H9 (cell line): Measurements from ENCODE around the gene CNGA2. TPM values are rescaled to one million over a fixed set of nuclear protein-coding genes. Genes with fewer than 3 reads are reported as not detected.

Experiments
- DNase-seq: peaks from one replicate; pipeline ENCODE4 v3.0.0-alpha.2; 2017
- H2AFZ ChIP-seq: one replicate; pipeline ENCODE4 v1.6.1; 2013; ENCODE audit warnings: mild to moderate bottlenecking, low read length, control low read depth, moderate library complexity
- H2AK5ac ChIP-seq: 2 replicates; pipeline ENCODE4 v1.6.1; 2013; ENCODE audit warnings: low read length, control low read depth, mixed read lengths; ENCODE audit not compliant: insufficient read length
- H2BK120ac ChIP-seq: one replicate; pipeline ENCODE4 v1.6.1; 2013; ENCODE audit warnings: low read depth, mild to moderate bottlenecking, low read length, control low read depth, inconsistent platforms; ENCODE audit not compliant: poor library complexity, severe bottlenecking
- H2BK12ac ChIP-seq: 2 replicates; pipeline ENCODE4 v1.6.1; 2013; ENCODE audit warnings: low read length, control low read depth, mixed read lengths, low read depth; ENCODE audit not compliant: insufficient read length
- H2BK15ac ChIP-seq: 2 replicates; pipeline ENCODE4 v1.6.1; 2013; ENCODE audit warnings: low read depth, low read length, control low read depth
- H2BK20ac ChIP-seq: one replicate; pipeline ENCODE4 v1.6.1; 2013; ENCODE audit warnings: low read depth, mild to moderate bottlenecking, low read length, control low read depth, inconsistent platforms; ENCODE audit not compliant: poor library complexity, severe bottlenecking
- H2BK5ac ChIP-seq: 2 replicates; pipeline ENCODE4 v1.6.1; 2013; ENCODE audit warnings: low read length, control low read depth, mixed read lengths; ENCODE audit not compliant: insufficient read length
- H3K14ac ChIP-seq: 2 replicates; pipeline ENCODE4 v1.6.1; 2013; ENCODE audit warnings: low read length, control low read depth; ENCODE audit not compliant: insufficient read depth
- H3K18ac ChIP-seq: 2 replicates; pipeline ENCODE4 v1.6.1; 2013; ENCODE audit warnings: low read depth, mild to moderate bottlenecking, mixed read lengths, low read length, control low read depth; ENCODE audit not compliant: insufficient read length
- H3K23ac ChIP-seq: 2 replicates; pipeline ENCODE4 v1.6.1; 2013; ENCODE audit warnings: low read length, control low read depth, mixed read lengths, low read depth; ENCODE audit not compliant: insufficient read length
- H3K23me2 ChIP-seq: 2 replicates; pipeline ENCODE4 v1.6.1; 2013; ENCODE audit warnings: low read depth, mild to moderate bottlenecking, mixed read lengths, low read length, control low read depth; ENCODE audit not compliant: insufficient read length, poor library complexity, severe bottlenecking
- H3K27ac ChIP-seq: 2 replicates; pipeline ENCODE4 v1.5.1; 2013; ENCODE audit warnings: low read length, control low read depth, mixed read lengths, low read depth; ENCODE audit not compliant: insufficient read length
- H3K27me3 ChIP-seq: 2 replicates; pipeline ENCODE4 v1.6.1; 2013; ENCODE audit warnings: low read length, control low read depth, inconsistent platforms; ENCODE audit not compliant: insufficient read depth
- H3K4ac ChIP-seq: 2 replicates; pipeline ENCODE4 v1.6.1; 2013; ENCODE audit warnings: low read depth, mild to moderate bottlenecking, control low read depth, inconsistent platforms, low read length, moderate library complexity
- H3K4me1 ChIP-seq: 2 replicates; pipeline ENCODE4 v1.6.1; 2013; ENCODE audit warnings: low read length, control low read depth, inconsistent platforms; ENCODE audit not compliant: insufficient read depth
- H3K4me2 ChIP-seq: 2 replicates; pipeline ENCODE4 v1.6.1; 2013; ENCODE audit warnings: low read length, control low read depth, mixed read lengths; ENCODE audit not compliant: insufficient read length, insufficient read depth
- H3K56ac ChIP-seq: 2 replicates; pipeline ENCODE4 v1.6.1; 2013; ENCODE audit warnings: low read depth, mild to moderate bottlenecking, mixed read lengths, low read length, control low read depth; ENCODE audit not compliant: insufficient read length
- H3K79me1 ChIP-seq: 2 replicates; pipeline ENCODE4 v1.6.1; 2013; ENCODE audit warnings: low read depth, mild to moderate bottlenecking, moderate library complexity, low read length, control low read depth, inconsistent platforms; ENCODE audit not compliant: insufficient read depth, poor library complexity, severe bottlenecking
- H3K79me2 ChIP-seq: 2 replicates; pipeline ENCODE4 v1.6.1; 2013; ENCODE audit warnings: low read length, control low read depth, inconsistent platforms; ENCODE audit not compliant: insufficient read depth
- H3K9ac ChIP-seq: 2 replicates; pipeline ENCODE4 v1.6.1; 2013; ENCODE audit warnings: low read length, control low read depth, mixed read lengths; ENCODE audit not compliant: insufficient read length; ENCODE audit errors: extremely low read depth
- H3K9me3 ChIP-seq: one replicate; pipeline ENCODE4 v1.6.1; 2013; ENCODE audit warnings: low read depth, low read length, inconsistent platforms; ENCODE audit not compliant: control insufficient read depth
- H3T11ph ChIP-seq: one replicate; pipeline ENCODE4 v1.6.1; 2013; ENCODE audit warnings: mild to moderate bottlenecking, low read length, control low read depth, inconsistent platforms
- H4K20me1 ChIP-seq: one replicate; pipeline ENCODE4 v1.6.1; 2013; ENCODE audit not compliant: control insufficient read depth, insufficient read length, insufficient read depth
- H4K5ac ChIP-seq: 2 replicates; pipeline ENCODE4 v1.6.1; 2013; ENCODE audit warnings: low read depth, mild to moderate bottlenecking, mixed read lengths, low read length, control low read depth; ENCODE audit not compliant: insufficient read length
- H4K8ac ChIP-seq: replicated peaks from 2 replicates; pipeline ENCODE4 v1.6.1; 2013; ENCODE audit warnings: low read length, control low read depth, mixed read lengths, low read depth; ENCODE audit not compliant: insufficient read length
- H4K91ac ChIP-seq: 2 replicates; pipeline ENCODE4 v1.6.1; 2013; ENCODE audit warnings: low read depth, mild to moderate bottlenecking, moderate library complexity, mixed read lengths, low read length, control low read depth; ENCODE audit not compliant: insufficient read length
- H3K27ac Mint-ChIP-seq, 3 experiments: 2 replicates in 2 of 3; 3 replicates in 1 of 3; pipeline ENCODE4 v1.8.0; 2020 to 2021; ENCODE audit warnings: mixed read lengths in 3 of 3, mild to moderate bottlenecking in 1 of 3, moderate library complexity in 1 of 3
- H3K27me3 Mint-ChIP-seq: 2 replicates; pipeline ENCODE4 v1.8.0; 2021; ENCODE audit warnings: low read depth, mild to moderate bottlenecking, moderate library complexity, mixed read lengths
- H3K36me3 Mint-ChIP-seq, 3 experiments: 2 replicates in 2 of 3; 3 replicates in 1 of 3; pipeline ENCODE4 v1.8.0; 2020 to 2021; ENCODE audit warnings: low read depth in 3 of 3, mixed read lengths in 3 of 3; ENCODE audit not compliant: insufficient read depth in 1 of 3
- H3K4me1 Mint-ChIP-seq, 2 experiments: 2 replicates each; pipeline ENCODE4 v1.8.0; 2020; ENCODE audit warnings: mixed read lengths in 2 of 2
- H3K4me3 Mint-ChIP-seq, 2 experiments: 2 replicates in 1 of 2; 3 replicates in 1 of 2; pipeline ENCODE4 v1.8.0; 2020 to 2021; ENCODE audit warnings: mild to moderate bottlenecking in 2 of 2, mixed read lengths in 2 of 2, moderate library complexity in 1 of 2
- H3K9me3 Mint-ChIP-seq, 2 experiments: 2 replicates in 1 of 2; 3 replicates in 1 of 2; pipeline ENCODE4 v1.8.0; 2020; ENCODE audit warnings: mild to moderate bottlenecking in 2 of 2, mixed read lengths in 2 of 2, moderate library complexity in 1 of 2
- CTCF ChIP-seq: fragments of 200-600 bp; sonication (generic); conservative IDR thresholded peaks from 3 replicates; pipeline ENCODE4 v1.8.0; 2021; ENCODE audit warnings: antibody characterized with exemption, mild to moderate bottlenecking
- WGBS: extraction: QIAGEN DNeasy Blood & Tissue Kit; methylation state at CpG from one replicate; pipeline ENCODE4 v1.1.7; 2013; ENCODE audit warnings: missing lambda C conversion rate, low lambda C conversion rate, mixed read lengths; ENCODE audit not compliant: insufficient read length; ENCODE audit errors: extremely low coverage; 5-methylcytosine and 5-hydroxymethylcytosine counted together
- total RNA-seq: library from RNA; stranded (reverse); gene quantifications from 2 replicates; pipeline ENCODE4 v1.2.1, GENCODE V29; 2021

Gene CNGA2
- total RNA-seq, 1 experiment from 2014 or later, result not detected

- Mint-ChIP-seq H3K9me3 (peaks cover 60 to 63% of the 10 kb centered on the region in 2 experiments), H3K27ac (no peak overlapping the region), H3K4me1 (0 out of 4 replicates have a peak, but pooled peaks cover 0 to 2% of the 10 kb centered on the region in 2 experiments), H3K36me3 (peaks cover 0 to 2% (median 0%) of the 10 kb centered on the region in 3 experiments; a peak in 2 of 7 replicates), H3K4me3 (no peak overlapping the region), H3K27me3 (peaks cover 3% of the 10 kb centered on the region)
- H3K79me2 ChIP-seq, result no peaks in the 10 kb centered on the region
- H2BK5ac ChIP-seq, result no peak overlapping the region
- H4K8ac ChIP-seq, result no peak overlapping the region
- H2BK20ac ChIP-seq, result no peak overlapping the region
- DNase-seq, result no peak
- no peaks in the 10 kb centered on the region for H3K23me2 ChIP-seq
- no peaks in the 10 kb centered on the region for H4K20me1 ChIP-seq
- H3K79me1 ChIP-seq, result no peaks in the 10 kb centered on the region
- TF ChIP-seq CTCF, result no peak
- H3K9me3 ChIP-seq, result peaks cover 57% of the 10 kb centered on the region
- H3K9ac ChIP-seq, result no peak overlapping the region
- no peak overlapping the region for H3K18ac ChIP-seq
- H2BK15ac ChIP-seq, result no peak overlapping the region
- no peak overlapping the region for H2BK12ac ChIP-seq
- no peak overlapping the region for H2AFZ ChIP-seq
- no peak overlapping the region for H3T11ph ChIP-seq
- H3K4me1 ChIP-seq, result no peaks in the 10 kb centered on the region; the same call in 1 of the 2 replicates
- no peak overlapping the region for H2AK5ac ChIP-seq
- no peak overlapping the region for H4K5ac ChIP-seq
- no CpG with 5 or more reads among the region's 7 CpGs for WGBS
- H3K4ac ChIP-seq, result no peak overlapping the region
- H4K91ac ChIP-seq, result no peak overlapping the region
- no peak overlapping the region for H3K14ac ChIP-seq
- no peak overlapping the region for H3K56ac ChIP-seq
- no peak overlapping the region for H3K23ac ChIP-seq
- H2BK120ac ChIP-seq, result no peak overlapping the region
- H3K27me3 ChIP-seq, result no peaks in the 10 kb centered on the region
- H3K27ac ChIP-seq, result no peak overlapping the region
- no peak overlapping the region for H3K4me2 ChIP-seq
Observed at GRCh38 chrX:151703487-151703886, 31.1 kb upstream of the CNGA2 start.
